Measurements from ENCODE around the gene CAPZB. TPM values are rescaled to one million over a fixed set of nuclear protein-coding genes. Genes with fewer than 3 reads are reported as not detected.

CAPZB gene
- polyA plus RNA-seq, 1 of the 3 experiments (the other 2 are of a cell fraction) = 122 TPM

DNA sequence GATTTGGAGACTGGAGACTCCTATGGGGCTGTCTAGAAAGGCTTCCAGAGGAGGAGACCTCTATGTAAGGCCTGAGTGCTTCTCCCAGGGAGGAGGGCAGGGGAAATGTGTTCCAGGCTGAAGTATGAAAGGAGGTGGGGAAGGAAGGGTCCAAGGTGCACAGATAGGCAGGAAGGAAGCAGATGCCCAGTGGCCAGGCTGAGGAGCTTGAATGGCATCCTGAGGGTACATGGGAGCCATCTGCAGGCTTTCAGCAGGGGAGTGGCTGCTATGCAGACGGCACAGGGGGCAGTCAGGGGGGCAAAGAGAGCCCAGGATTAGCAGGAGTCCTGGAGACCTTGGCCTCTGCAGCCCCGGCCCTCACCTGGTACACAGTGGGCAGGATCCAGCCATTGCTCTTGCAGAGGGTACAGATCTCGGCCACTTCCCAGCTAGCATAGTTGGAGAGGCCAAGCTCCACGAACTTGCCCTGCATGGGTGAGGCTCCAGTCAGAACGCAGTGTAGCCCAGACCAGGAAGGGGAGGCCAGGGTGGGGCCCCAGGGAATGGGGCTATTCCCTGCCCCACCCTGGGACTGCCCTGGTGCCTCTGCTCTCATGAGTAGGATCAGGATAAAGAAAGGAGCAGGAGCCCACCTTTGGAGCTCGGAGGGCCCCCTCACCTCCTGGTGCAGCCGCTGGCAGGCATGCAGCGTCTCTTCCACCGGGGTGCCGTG lies 177.4 kb downstream of the CAPZB start:
- CTCF ChIA-PET = interaction anchor here (1.5 kb wide), 1 partner anchor 346 kb away, joined by 3 read pairs; no protein-coding TSS in a partner anchor

DNA sequence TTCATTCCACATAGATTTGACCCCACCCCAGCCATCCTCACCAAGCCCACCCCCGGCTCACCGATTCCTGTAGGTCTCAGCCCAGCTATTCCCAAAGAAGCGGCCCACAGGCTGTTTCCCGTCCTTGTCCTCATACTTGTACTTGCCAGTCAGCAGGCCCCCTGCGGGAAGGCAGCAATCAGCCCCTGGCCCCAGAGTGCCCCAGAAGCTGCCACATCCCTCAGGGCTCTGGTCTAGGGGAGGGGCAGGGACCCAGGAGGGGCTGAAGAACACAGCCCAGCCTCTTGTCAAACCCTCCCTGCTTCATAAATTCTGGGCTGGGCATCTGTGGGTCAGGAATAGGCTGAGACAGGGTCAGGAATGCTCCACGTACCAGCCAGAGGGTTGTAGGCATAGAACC lies 178.4 kb downstream of the CAPZB start:
- Histone ChIP-seq H3K9ac (no peak overlapping the region), H3K36me3 (replicated peaks in 1 of 2; ENCODE audit: control insufficient read depth in 1 of 2, insufficient read depth in 2 of 2, low read length in 1 of 2) (peaks cover 20 to 36% of the 10 kb centered on the region in 2 experiments), H3K9me2 (no peaks in the 10 kb centered on the region), H3K9me3 (no peaks in the 10 kb centered on the region), H4K20me1 (ENCODE audit: insufficient read depth) (peaks cover 19% of the 10 kb centered on the region), H3K4me1 (ENCODE audit: control insufficient read depth in 1 of 2, insufficient read depth in 2 of 2, low read depth in 1 of 2, low read length in 1 of 2) (peaks cover 5 to 11% of the 10 kb centered on the region in 2 experiments; a peak in 1 of 4 replicates), H3F3A (replicated peaks; ENCODE audit: insufficient read depth) (no peaks in the 10 kb centered on the region), H2AFZ (ENCODE audit: low read depth) (no peak overlapping the region), H3K4me3 (ENCODE audit: low read depth in 2 of 2, low read length in 1 of 2) (no peak overlapping the region), H3K4me2 (no peak overlapping the region), H3K79me2 (ENCODE audit: insufficient read depth) (peaks cover 33% of the 10 kb centered on the region), H3K27me3 (ENCODE audit: insufficient read depth) (no peaks in the 10 kb centered on the region), H3K27ac (ENCODE audit: low read depth in 2 of 2, low read length in 1 of 2) (no peak overlapping the region)
- no peak for TF ChIP-seq FOXJ3 (CRISPR knock-in tag; IDR thresholded peaks at IDR 0.05)
- TF ChIP-seq FOSL2 (IDR thresholded peaks at IDR 0.05; ENCODE audit: borderline replicate concordance, low read depth) = no peak
- TF ChIP-seq RCOR1 (IDR thresholded peaks at IDR 0.05; ENCODE audit: low read length) = no peak
- TF ChIP-seq EP300 (IDR thresholded peaks at IDR 0.05; ENCODE audit: borderline replicate concordance in 1 of 2, low read depth in 1 of 2, low read length in 1 of 2) = no peak
- no peak for TF ChIP-seq MEF2A (IDR thresholded peaks at IDR 0.05; ENCODE audit: borderline replicate concordance, low read depth)
- TF ChIP-seq TEAD4 (IDR thresholded peaks at IDR 0.05; ENCODE audit: borderline replicate concordance, insufficient read depth) = no peak
- TF ChIP-seq GABPA (IDR thresholded peaks at IDR 0.05; ENCODE audit: low read depth) = no peak
- no peak for TF ChIP-seq EZH2phosphoT487 (IDR thresholded peaks at IDR 0.05; ENCODE audit: borderline replicate concordance, low read depth)
- TF ChIP-seq JUND (IDR thresholded peaks at IDR 0.05) = no peak
- no peak for TF ChIP-seq MXI1 (IDR thresholded peaks at IDR 0.05; ENCODE audit: low read depth, low read length)
- no peak for TF ChIP-seq SMC3 (IDR thresholded peaks at IDR 0.05; ENCODE audit: low read depth, low read length)
- TF ChIP-seq, protein P1, sequence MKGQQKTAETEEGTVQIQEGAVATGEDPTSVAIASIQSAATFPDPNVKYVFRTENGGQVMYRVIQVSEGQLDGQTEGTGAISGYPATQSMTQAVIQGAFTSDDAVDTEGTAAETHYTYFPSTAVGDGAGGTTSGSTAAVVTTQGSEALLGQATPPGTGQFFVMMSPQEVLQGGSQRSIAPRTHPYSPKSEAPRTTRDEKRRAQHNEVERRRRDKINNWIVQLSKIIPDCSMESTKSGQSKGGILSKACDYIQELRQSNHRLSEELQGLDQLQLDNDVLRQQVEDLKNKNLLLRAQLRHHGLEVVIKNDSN (IDR thresholded peaks at IDR 0.05; ENCODE audit: borderline replicate concordance, low read depth) = no peak
- no peak for TF ChIP-seq GATA2 (CRISPR knock-in tag; IDR thresholded peaks at IDR 0.05)
- TF ChIP-seq, protein P2, sequence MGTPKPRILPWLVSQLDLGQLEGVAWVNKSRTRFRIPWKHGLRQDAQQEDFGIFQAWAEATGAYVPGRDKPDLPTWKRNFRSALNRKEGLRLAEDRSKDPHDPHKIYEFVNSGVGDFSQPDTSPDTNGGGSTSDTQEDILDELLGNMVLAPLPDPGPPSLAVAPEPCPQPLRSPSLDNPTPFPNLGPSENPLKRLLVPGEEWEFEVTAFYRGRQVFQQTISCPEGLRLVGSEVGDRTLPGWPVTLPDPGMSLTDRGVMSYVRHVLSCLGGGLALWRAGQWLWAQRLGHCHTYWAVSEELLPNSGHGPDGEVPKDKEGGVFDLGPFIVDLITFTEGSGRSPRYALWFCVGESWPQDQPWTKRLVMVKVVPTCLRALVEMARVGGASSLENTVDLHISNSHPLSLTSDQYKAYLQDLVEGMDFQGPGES (IDR thresholded peaks at IDR 0.05; ENCODE audit: low read depth, low read length) = no peak
- TF ChIP-seq TCF12 (IDR thresholded peaks at IDR 0.05) = no peak
- no peak for TF ChIP-seq ELF1 (IDR thresholded peaks at IDR 0.05)
- ChIA-PET CTCF (interaction anchor here (1.5 kb wide), 1 partner anchor 347 kb away, joined by 3 read pairs; no protein-coding TSS in a partner anchor), POLR2A (no interaction called here)
- DNase-seq = no peak
- WGBS (ENCODE audit: low lambda C conversion rate) = 98% methylated on average over 5 of the region's 6 CpGs

More for the DNA sequence above, 177.4 kb downstream of the CAPZB start:
- Histone ChIP-seq H3K9me3 (no peaks in the 10 kb centered on the region), H3K79me2 (ENCODE audit: insufficient read depth) (peaks cover 38% of the 10 kb centered on the region), H3K4me3 (ENCODE audit: low read depth in 2 of 2, low read length in 1 of 2) (no peak overlapping the region), H3K9me2 (no peaks in the 10 kb centered on the region), H3K36me3 (replicated peaks in 1 of 2; ENCODE audit: control insufficient read depth in 1 of 2, insufficient read depth in 2 of 2, low read length in 1 of 2) (peaks cover 15 to 36% of the 10 kb centered on the region in 2 experiments), H3F3A (replicated peaks; ENCODE audit: insufficient read depth) (no peaks in the 10 kb centered on the region), H2AFZ (ENCODE audit: low read depth) (no peak overlapping the region), H3K4me2 (no peak overlapping the region), H3K4me1 (ENCODE audit: control insufficient read depth in 1 of 2, insufficient read depth in 2 of 2, low read depth in 1 of 2, low read length in 1 of 2) (peaks cover 5 to 14% of the 10 kb centered on the region in 2 experiments; a peak in 1 of 4 replicates), H3K9ac (no peak overlapping the region), H3K27ac (ENCODE audit: low read depth in 2 of 2, low read length in 1 of 2) (no peak overlapping the region), H4K20me1 (ENCODE audit: insufficient read depth) (peaks cover 19% of the 10 kb centered on the region), H3K27me3 (ENCODE audit: insufficient read depth) (no peaks in the 10 kb centered on the region)
- WGBS (ENCODE audit: low lambda C conversion rate) = 90% methylated on average over 2 of the region's 10 CpGs
- POLR2A ChIA-PET = no interaction called here
- DNase-seq = no peak
- no peak for TF ChIP-seq USF2 (IDR thresholded peaks at IDR 0.05; ENCODE audit: borderline replicate concordance, low read depth, low read length)
- TF ChIP-seq RXRA (IDR thresholded peaks at IDR 0.05; ENCODE audit: borderline replicate concordance, low read depth) = no peak
- TF ChIP-seq SMC3 (IDR thresholded peaks at IDR 0.05; ENCODE audit: low read depth, low read length) = no peak
- TF ChIP-seq, protein P1 (IDR thresholded peaks at IDR 0.05; ENCODE audit: borderline replicate concordance, low read depth) = no peak
- TF ChIP-seq RFX5 (IDR thresholded peaks at IDR 0.05; ENCODE audit: low read length) = no peak
- TF ChIP-seq RAD21 (IDR thresholded peaks at IDR 0.05; ENCODE audit: low read length) = no peak
- no peak for TF ChIP-seq MAX (IDR thresholded peaks at IDR 0.05; ENCODE audit: low read depth)
- TF ChIP-seq JUND (IDR thresholded peaks at IDR 0.05) = no peak
- no peak for TF ChIP-seq FOXM1 (IDR thresholded peaks at IDR 0.05; ENCODE audit: low read depth)
- TF ChIP-seq EZH2phosphoT487 (IDR thresholded peaks at IDR 0.05; ENCODE audit: borderline replicate concordance, low read depth) = no peak
- TF ChIP-seq EP300 (IDR thresholded peaks at IDR 0.05; ENCODE audit: borderline replicate concordance in 1 of 2, low read depth in 1 of 2, low read length in 1 of 2) = no peak

Measured in SK-N-SH (cell line).